Gastrocnemius medialis (tissue), 4 donors: ENCODE measurements around the gene GALNT10.

Experiments
- CTCF ChIP-seq, 5 experiments: fragments of 450-650 bp in 3 of 5; fragments of 200-600 bp in 2 of 5; sonication (generic) in 2 of 5; IDR thresholded peaks in 4 of 5; conservative IDR thresholded peaks in 1 of 5; 1 replicate in 4 of 5; 2 replicates in 1 of 5; pipeline ENCODE4 v1.5.1; 2016 to 2019; ENCODE audit warnings: antibody characterized with exemption in 5 of 5, mild to moderate bottlenecking in 3 of 5, moderate library complexity in 3 of 5
- POLR2A ChIP-seq, 2 donors: fragments of 450-650 bp; IDR thresholded peaks; one replicate each; pipeline ENCODE4 v1.6.1; 2017; ENCODE audit warnings: antibody characterized with exemption in 2 of 2, mild to moderate bottlenecking in 2 of 2, moderate library complexity in 2 of 2

GRCh38 chr5:154403234-154403633 is 212.7 kb downstream of the GALNT10 start:
- TF ChIP-seq CTCF (IDR thresholded peaks at IDR 0.05 in 4 of 5, conservative IDR thresholded peaks at IDR 0.05 in 1 of 5): no peak
- TF ChIP-seq POLR2A (IDR thresholded peaks at IDR 0.05): no peak
